ENCODE measurements around the gene VWA2. TPM values are rescaled to one million over a fixed set of nuclear protein-coding genes. Genes with fewer than 3 reads are reported as not detected.
A peak's percentile ranks its signal among the peaks of the same experiment; 100 is the strongest.

The VWA2 gene
- polyA plus RNA-seq, 2 of the 4 experiments (the other 2 are of a cell fraction): not detected

DNA sequence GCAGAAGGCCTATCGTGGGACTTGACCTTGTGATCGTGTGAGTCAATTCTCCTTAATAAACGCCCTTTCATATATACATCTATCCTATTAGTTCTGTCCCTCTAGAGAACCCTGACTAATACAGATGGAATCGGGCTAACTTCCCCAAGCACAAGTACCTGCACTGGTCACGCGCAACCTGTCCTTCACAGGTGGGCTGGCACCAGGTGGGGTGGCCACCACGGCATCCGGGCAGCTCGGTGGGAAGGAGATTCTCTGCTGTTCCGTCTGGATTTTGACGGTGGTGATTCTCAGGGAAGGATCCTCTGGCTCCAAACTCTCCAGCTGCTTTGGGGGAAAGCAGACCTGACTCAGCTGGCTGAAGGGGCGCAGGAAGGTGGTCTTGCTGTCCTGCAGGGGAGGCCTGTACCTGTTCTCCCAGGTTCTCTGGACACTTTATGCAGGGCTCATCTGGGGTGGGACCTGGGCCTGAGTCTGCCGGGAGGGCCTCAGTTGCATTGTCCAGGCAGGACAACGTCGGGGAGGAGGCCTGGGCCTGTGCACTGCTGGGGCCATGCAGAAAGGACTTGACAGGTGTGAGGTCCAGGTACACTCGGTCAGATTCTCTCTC lies 61.1 kb downstream of the VWA2 start:
- Histone ChIP-seq H3K4me3 (no peak overlapping the region), H3K4me1 (peaks cover 9% of the 10 kb centered on the region), H3K9me3 (peaks cover 16% of the 10 kb centered on the region), H3K4me2 (no peak overlapping the region), H3K27ac (no peak overlapping the region)
- FAIRE-seq (no peak), DNase-seq (ENCODE audit: low read depth in 1 of 2, low spot score in 1 of 2) (no peak), ATAC-seq (no peak)
- TF ChIP-seq SMC3 (IDR thresholded peaks at IDR 0.05): no peak
- CTCF ChIA-PET: interaction anchor here (0.8 to 2.0 kb wide), 5 partner anchors 85 to 249 kb away, joined by 3 to 6 read pairs (median 4); no protein-coding TSS in a partner anchor
- POLR2A ChIA-PET: no interaction called here
- WGBS (ENCODE audit: missing lambda C conversion rate): 87% methylated on average over 14 of the region's 16 CpGs

GRCh38 chr10:114301177-114301576 lies 62.1 kb downstream of the VWA2 start:
- ChIA-PET CTCF (interaction anchor here (0.8 to 2.0 kb wide), 6 partner anchors 8 to 248 kb away, joined by 3 to 6 read pairs (median 4); no protein-coding TSS in a partner anchor), POLR2A (no interaction called here)
- no peak for FAIRE-seq
- DNase-seq (ENCODE audit: low read depth in 1 of 2, low spot score in 1 of 2): no peak
- WGBS (ENCODE audit: missing lambda C conversion rate): 91% methylated on average over 9 of the region's 9 CpGs
- ATAC-seq: no peak
- Histone ChIP-seq H3K27ac (no peak overlapping the region), H3K9me3 (peaks cover 8% of the 10 kb centered on the region), H3K4me2 (no peak overlapping the region), H3K4me1 (peaks cover 14% of the 10 kb centered on the region), H3K4me3 (no peak overlapping the region)
- no peak for TF ChIP-seq RAD21 (conservative IDR thresholded peaks at IDR 0.05 in 1 of 2, IDR thresholded peaks at IDR 0.05 in 1 of 2)
- no peak for TF ChIP-seq RCOR1 (IDR thresholded peaks at IDR 0.05; ENCODE audit: low read depth, low read length)

DNA sequence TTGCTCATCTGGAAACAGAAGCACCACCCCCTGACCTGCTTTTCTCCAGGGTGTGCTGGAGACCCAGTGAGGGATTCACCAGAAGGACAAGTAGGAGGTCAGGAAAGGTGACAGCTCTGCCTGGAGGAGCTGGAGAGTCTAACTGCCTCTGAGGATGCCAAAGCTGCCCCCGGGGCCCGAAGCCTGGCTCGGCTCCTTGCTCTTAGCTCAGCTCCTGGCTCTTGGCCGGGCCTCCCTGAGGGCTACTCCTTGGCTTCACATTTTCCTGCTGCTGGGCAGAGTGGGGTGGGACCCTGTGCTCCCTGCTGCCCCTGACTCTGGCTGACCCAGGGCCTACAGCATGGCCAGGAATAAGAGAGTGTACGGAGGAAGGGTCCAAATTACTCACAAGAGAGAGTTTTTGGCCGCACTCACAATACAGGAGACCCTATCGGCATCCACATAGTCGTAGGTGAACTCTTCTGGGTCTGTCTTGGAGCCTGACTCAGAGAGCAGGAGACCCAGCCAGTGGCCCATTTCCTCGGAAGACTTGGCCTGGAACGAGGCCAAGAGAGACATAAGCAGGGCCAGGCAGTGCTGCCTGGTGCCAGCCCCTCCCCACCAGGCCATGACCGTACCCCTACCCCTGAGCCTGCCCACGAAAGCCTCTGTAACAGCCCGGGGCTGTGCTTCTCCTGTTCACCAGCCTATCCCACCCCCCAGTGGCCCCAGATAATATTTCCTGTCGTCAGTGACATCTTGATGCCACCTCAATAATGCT lies 63.1 kb downstream of the VWA2 start:
- 77% methylated on average over 13 of the region's 14 CpGs for WGBS (ENCODE audit: missing lambda C conversion rate)
- no peak for DNase-seq (ENCODE audit: low read depth in 1 of 2, low spot score in 1 of 2)
- Histone ChIP-seq H3K4me3 (no peak overlapping the region), H3K4me1 (peaks cover 24% of the 10 kb centered on the region), H3K27ac (no peak overlapping the region), H3K4me2 (no peak overlapping the region), H3K9me3 (no peaks in the 10 kb centered on the region)
- no peak for TF ChIP-seq CHD2 (IDR thresholded peaks at IDR 0.05; ENCODE audit: low read length, partially characterized antibody)
- TF ChIP-seq NFE2L2 (conservative IDR thresholded peaks at IDR 0.05; ENCODE audit: low read length): no peak
- TF ChIP-seq FOXS1 (CRISPR knock-in tag; IDR thresholded peaks at IDR 0.05): no peak
- no peak for TF ChIP-seq ESRRA (IDR thresholded peaks at IDR 0.05; ENCODE audit: borderline replicate concordance, low read length)
- TF ChIP-seq PBX3 (IDR thresholded peaks at IDR 0.05): no peak
- TF ChIP-seq POLR2A (IDR thresholded peaks at IDR 0.05; ENCODE audit: low read length): no peak
- no peak for TF ChIP-seq KDM5A (IDR thresholded peaks at IDR 0.05)
- no peak for TF ChIP-seq HOXA7 (CRISPR knock-in tag; IDR thresholded peaks at IDR 0.05)
- TF ChIP-seq, protein P1, sequence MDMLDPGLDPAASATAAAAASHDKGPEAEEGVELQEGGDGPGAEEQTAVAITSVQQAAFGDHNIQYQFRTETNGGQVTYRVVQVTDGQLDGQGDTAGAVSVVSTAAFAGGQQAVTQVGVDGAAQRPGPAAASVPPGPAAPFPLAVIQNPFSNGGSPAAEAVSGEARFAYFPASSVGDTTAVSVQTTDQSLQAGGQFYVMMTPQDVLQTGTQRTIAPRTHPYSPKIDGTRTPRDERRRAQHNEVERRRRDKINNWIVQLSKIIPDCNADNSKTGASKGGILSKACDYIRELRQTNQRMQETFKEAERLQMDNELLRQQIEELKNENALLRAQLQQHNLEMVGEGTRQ (IDR thresholded peaks at IDR 0.05): no peak
- no peak for TF ChIP-seq E2F6 (IDR thresholded peaks at IDR 0.05; ENCODE audit: borderline replicate concordance, low read depth)
- no peak for TF ChIP-seq SREBF2 (IDR thresholded peaks at IDR 0.05)
- TF ChIP-seq BHLHE40 (IDR thresholded peaks at IDR 0.05; ENCODE audit: low read depth, low read length): no peak
- TF ChIP-seq NPAS2 (CRISPR knock-in tag; IDR thresholded peaks at IDR 0.05; ENCODE audit: borderline replicate concordance): no peak
- no peak for FAIRE-seq
- CTCF ChIA-PET: interaction anchor here (0.6 to 3.1 kb wide), 8 partner anchors 25 to 247 kb away, joined by 3 to 76 read pairs (median 21); partner anchors contain the start of gene AFAP1L2
- ATAC-seq: no peak
- POLR2A ChIA-PET: no interaction called here

DNA sequence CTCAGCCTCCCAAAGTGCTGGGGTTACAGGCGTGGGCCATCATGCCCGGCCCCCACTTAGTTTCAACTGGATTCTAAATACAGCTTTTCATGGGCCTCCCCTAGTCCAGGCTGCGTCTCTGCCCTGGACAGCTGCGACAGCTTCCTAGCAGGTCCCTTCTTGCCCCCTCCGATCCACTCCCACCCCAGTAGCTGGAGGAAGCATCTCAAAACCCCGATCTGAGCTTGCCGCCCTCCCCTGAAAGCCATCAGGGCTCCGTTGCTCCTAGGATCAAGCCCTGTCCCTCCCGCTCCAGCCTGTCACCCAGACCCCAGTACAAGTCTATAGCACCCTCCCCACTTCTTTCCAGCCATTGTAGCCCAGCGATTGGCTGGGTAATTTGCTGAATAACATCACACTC lies 64.5 kb downstream of the VWA2 start:
- no peaks in the 10 kb centered on the region for H3K9me3 ChIP-seq
- no peak overlapping the region for H3K4me2 ChIP-seq
- CTCF ChIA-PET: interaction anchor here (0.6 to 3.1 kb wide), 85 partner anchors 8 to 574 kb away, joined by 3 to 140 read pairs (median 7); partner anchors contain the start of genes AFAP1L2 and FHIP2A
- no peak overlapping the region for H3K4me3 ChIP-seq
- no peak for FAIRE-seq
- POLR2A ChIA-PET: interaction anchor here (1.0 to 1.8 kb wide), 4 partner anchors 69 to 135 kb away, joined by 3 to 8 read pairs (median 4); no protein-coding TSS in a partner anchor
- DNase-seq (ENCODE audit: low read depth in 1 of 2, low spot score in 1 of 2): no peak
- H3K27ac ChIP-seq: no peak overlapping the region
- H3K4me1 ChIP-seq: peaks cover 28% of the 10 kb centered on the region
- 53% methylated on average over 10 of the region's 10 CpGs for WGBS (ENCODE audit: missing lambda C conversion rate)
- peak in 1 of 2 experiments; percentile 2; a peak in 2 of 6 replicates for ATAC-seq
- TF ChIP-seq HEYL (CRISPR knock-in tag; IDR thresholded peaks at IDR 0.05) (no peak), MAX (IDR thresholded peaks at IDR 0.05) (no peak), PBX3 (IDR thresholded peaks at IDR 0.05) (no peak), TP53 (CRISPR knock-in tag; IDR thresholded peaks at IDR 0.05) (no peak), CBX8 (IDR thresholded peaks at IDR 0.05) (no peak), HDAC2 (IDR thresholded peaks at IDR 0.05) (no peak), MAFK (IDR thresholded peaks at IDR 0.05; ENCODE audit: partially characterized antibody) (no peak), JUN (IDR thresholded peaks at IDR 0.05) (no peak), ESRRA (IDR thresholded peaks at IDR 0.05; ENCODE audit: borderline replicate concordance, low read length) (no peak), MYC (IDR thresholded peaks at IDR 0.05; ENCODE audit: borderline replicate concordance, low read length) (no peak)
- TF ChIP-seq, protein P2, sequence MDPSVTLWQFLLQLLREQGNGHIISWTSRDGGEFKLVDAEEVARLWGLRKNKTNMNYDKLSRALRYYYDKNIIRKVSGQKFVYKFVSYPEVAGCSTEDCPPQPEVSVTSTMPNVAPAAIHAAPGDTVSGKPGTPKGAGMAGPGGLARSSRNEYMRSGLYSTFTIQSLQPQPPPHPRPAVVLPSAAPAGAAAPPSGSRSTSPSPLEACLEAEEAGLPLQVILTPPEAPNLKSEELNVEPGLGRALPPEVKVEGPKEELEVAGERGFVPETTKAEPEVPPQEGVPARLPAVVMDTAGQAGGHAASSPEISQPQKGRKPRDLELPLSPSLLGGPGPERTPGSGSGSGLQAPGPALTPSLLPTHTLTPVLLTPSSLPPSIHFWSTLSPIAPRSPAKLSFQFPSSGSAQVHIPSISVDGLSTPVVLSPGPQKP (IDR thresholded peaks at IDR 0.05; ENCODE audit: low read depth, low read length): no peak

Data from A549 (cell line).